HL-60 (cell line): Measurements from ENCODE around the gene GASK1A.

Experiments used
- DNase-seq, 2 experiments: peaks; one replicate each; pipeline ENCODE4 v3.0.0-alpha.2; 2010 to 2020; ENCODE audit warnings: low read depth in 1 of 2, low spot score in 1 of 2
- H3K27ac ChIP-seq: fragments of 250-450 bp; sonication (Bioruptor Pico); replicated peaks from 2 replicates; pipeline ENCODE4 v1.5.1; 2020; ENCODE audit warnings: mild to moderate bottlenecking, moderate library complexity
- H3K27me3 ChIP-seq: fragments of 250-450 bp; sonication (Bioruptor Pico); 2 replicates; pipeline ENCODE4 v1.5.1; 2021; ENCODE audit warnings: mild to moderate bottlenecking, moderate library complexity; ENCODE audit not compliant: insufficient read depth, poor library complexity, severe bottlenecking
- H3K4me3 ChIP-seq: replicated peaks from 2 replicates; pipeline ENCODE4 v1.5.1; 2011; ENCODE audit warnings: mild to moderate bottlenecking, control low read depth, low read length; ENCODE audit not compliant: insufficient read depth
- CTCF ChIP-seq: IDR thresholded peaks from one replicate; pipeline ENCODE4 v1.5.1; 2011; ENCODE audit warnings: low read length, control low read depth, inconsistent platforms; ENCODE audit not compliant: insufficient read depth
- GABPA ChIP-seq: IDR thresholded peaks from 2 replicates; pipeline ENCODE4 v1.6.1; 2012; ENCODE audit warnings: low read depth
- POLR2AphosphoS5 ChIP-seq: IDR thresholded peaks from 2 replicates; pipeline ENCODE4 v1.6.1; 2012; ENCODE audit warnings: low read depth
- REST ChIP-seq: IDR thresholded peaks from 2 replicates; pipeline ENCODE4 v1.6.1; 2012; ENCODE audit warnings: low read depth; ENCODE audit not compliant: insufficient replicate concordance
- SPI1 ChIP-seq: IDR thresholded peaks from 2 replicates; pipeline ENCODE4 v1.6.1; 2012; ENCODE audit warnings: low read depth, mild to moderate bottlenecking, borderline replicate concordance

The GASK1A gene

GRCh38 chr3:43098761-43099160, 119.7 kb downstream of the GASK1A start:
- Histone ChIP-seq H3K27me3 (no peaks in the 10 kb centered on the region), H3K27ac (no peak overlapping the region), H3K4me3 (no peak overlapping the region)
- DNase-seq = no peak
- no peak for TF ChIP-seq SPI1
- no peak for TF ChIP-seq REST
- no peak for TF ChIP-seq POLR2AphosphoS5
- TF ChIP-seq GABPA = no peak
- TF ChIP-seq CTCF = no peak

DNA sequence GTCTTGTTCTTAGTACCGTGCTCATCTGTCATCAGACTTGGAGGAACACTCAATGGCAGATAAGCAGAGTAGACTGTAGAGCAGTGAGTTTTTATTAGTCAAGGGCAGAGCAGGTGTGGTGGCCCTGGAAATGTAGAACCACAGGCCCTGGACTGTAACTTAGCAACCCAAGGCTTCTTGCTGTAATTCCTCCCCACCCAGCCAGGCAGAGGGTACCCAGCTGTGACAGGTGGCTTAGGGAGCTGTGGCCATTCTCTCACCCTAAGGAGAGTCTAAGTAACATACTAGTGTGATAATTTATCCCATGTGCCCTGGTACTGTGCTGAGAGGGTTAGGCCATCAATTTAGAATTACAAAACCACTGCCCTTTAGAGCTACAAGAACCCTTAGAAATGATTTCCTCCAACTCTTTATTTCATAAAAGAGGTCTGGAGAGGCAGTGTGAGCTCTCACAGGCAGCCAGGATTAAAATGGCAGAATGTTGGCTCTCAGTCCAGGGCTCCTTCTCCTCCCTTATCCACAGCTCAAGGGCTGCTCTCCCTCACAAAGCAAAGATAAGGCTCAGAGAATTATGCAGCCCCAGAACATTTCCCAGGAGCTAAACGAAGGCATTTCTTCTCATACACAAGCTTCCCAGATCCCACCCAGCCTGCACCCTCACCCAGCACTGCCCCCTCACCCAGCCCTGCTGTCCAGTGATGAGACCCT, 123.8 kb downstream of the GASK1A start:
- no peak for DNase-seq

More for the DNA sequence above, 123.8 kb downstream of the GASK1A start:
- TF ChIP-seq POLR2AphosphoS5 = no peak
- TF ChIP-seq GABPA = no peak
- TF ChIP-seq REST = no peak
- no peak for TF ChIP-seq CTCF
- TF ChIP-seq SPI1 = no peak
- Histone ChIP-seq H3K27ac (no peak overlapping the region), H3K4me3 (no peak overlapping the region), H3K27me3 (no peaks in the 10 kb centered on the region)
